Spleen (tissue), 11 donors: ENCODE measurements around the gene RASL11B. TPM values are rescaled to one million over a fixed set of nuclear protein-coding genes. Genes with fewer than 3 reads are reported as not detected.

Experiments used
- DNase-seq: peaks from one replicate; pipeline ENCODE4 v3.0.0-alpha.2; 2020
- H3K27ac ChIP-seq, 8 donors: fragments of 200-600 bp; sonication (generic) in 7 of 8; 1 replicate in 4 of 8; 2 replicates in 4 of 8; pipeline versions ENCODE4 v1.5.0 to v1.8.0; 2016 to 2021; ENCODE audit warnings: inconsistent platforms in 4 of 8, mild to moderate bottlenecking in 4 of 8, moderate library complexity in 1 of 8
- H3K27me3 ChIP-seq, 7 donors: fragments of 200-600 bp; sonication (generic) in 6 of 7; replicated peaks in 1 of 7; 1 replicate in 4 of 7; 2 replicates in 3 of 7; pipeline versions ENCODE4 v1.5.0 to v1.8.0; 2016 to 2021; ENCODE audit warnings: inconsistent platforms in 3 of 7, mild to moderate bottlenecking in 1 of 7
- H3K36me3 ChIP-seq, 6 donors: fragments of 200-600 bp; sonication (generic) in 5 of 6; 1 replicate in 4 of 6; 2 replicates in 2 of 6; pipeline versions ENCODE4 v1.5.0 to v1.8.0; 2016 to 2021; ENCODE audit warnings: inconsistent platforms in 2 of 6
- H3K4me1 ChIP-seq, 6 donors: fragments of 200-600 bp; sonication (generic) in 5 of 6; 1 replicate in 3 of 6; 2 replicates in 3 of 6; pipeline versions ENCODE4 v1.5.0 to v1.8.0; 2016 to 2021; ENCODE audit warnings: inconsistent platforms in 3 of 6
- H3K4me3 ChIP-seq, 8 donors: fragments of 200-600 bp; sonication (generic) in 7 of 8; 1 replicate in 4 of 8; 2 replicates in 4 of 8; pipeline versions ENCODE4 v1.5.0 to v1.8.0; 2016 to 2021; ENCODE audit warnings: inconsistent platforms in 4 of 8, mild to moderate bottlenecking in 4 of 8, moderate library complexity in 2 of 8
- H3K9me3 ChIP-seq, 8 donors: fragments of 200-600 bp; sonication (generic) in 7 of 8; 1 replicate in 4 of 8; 2 replicates in 4 of 8; pipeline versions ENCODE4 v1.5.0 to v1.8.0; 2016 to 2021; ENCODE audit warnings: inconsistent platforms in 4 of 8
- CTCF ChIP-seq, 11 experiments: fragments of 200-600 bp in 7 of 11; fragments of 450-650 bp in 4 of 11; sonication (generic) in 4 of 11; IDR thresholded peaks in 8 of 11; conservative IDR thresholded peaks in 3 of 11; 1 replicate in 7 of 11; 2 replicates in 4 of 11; pipeline versions ENCODE4 v1.4.0 to v1.8.0; 2016 to 2021; ENCODE audit warnings: antibody characterized with exemption in 11 of 11, inconsistent platforms in 4 of 11, mild to moderate bottlenecking in 1 of 11
- POLR2A ChIP-seq, 3 donors: fragments of 450-650 bp; IDR thresholded peaks; one replicate each; pipeline ENCODE4 v1.5.1; 2017; ENCODE audit warnings: antibody characterized with exemption in 3 of 3, mild to moderate bottlenecking in 1 of 3
- POLR2AphosphoS5 ChIP-seq, 3 donors: sonication (generic); formaldehyde crosslinking; IDR thresholded peaks; one replicate each; pipeline ENCODE4 v1.5.1; 2017; ENCODE audit warnings: antibody characterized with exemption in 3 of 3
- WGBS, 5 donors: extraction: QIAGEN DNeasy Blood & Tissue Kit in 3 of 5; methylation state at CpG; one replicate each; pipeline versions ENCODE4 v1.1.5 to v1.1.7; 2013 to 2018; 5-methylcytosine and 5-hydroxymethylcytosine counted together
- intact Hi-C: fragments of 100-400 bp; cut with DNase I; formaldehyde crosslinking; loops from one replicate; pipeline ENCODE4 v1.15.0; 2023; ENCODE audit warnings: low total_unique reads
- polyA plus RNA-seq, 3 donors: library from polyadenylated mRNA; stranded (reverse); fragments of 200-250 nt; gene quantifications; one replicate each; pipeline ENCODE4 v1.2.1, GENCODE V29; 2013
- total RNA-seq, 7 donors: library from RNA; depleted of rRNA in 3 of 7; stranded (reverse); fragments of >200 nt in 3 of 7; fragmentation: NEBNext Ultra II Directional in 4 of 7; extraction: Animal tissue kit (Norgen Biotek cat#: 25700) in 4 of 7; gene quantifications; one replicate each; pipeline versions ENCODE4 v1.1.0 to v1.2.1, GENCODE V29; 2016 to 2021
- donor health status: healthy with polysubstance abuse.
- donor health status: DM: no; HTN: no; CAD: no; lungs with moderate emphysema.
- donor health status: DM: no; HTN: no; CAD: no.
- donor health status: Bipolar disorder and iron deficiency.
- donor health status: healthy.
- donor health status: DM: no; HTN: no; CAD: no.
- donor health status: DM: yes; HTN: yes; CAD: no.

The RASL11B gene
- total and polyA plus RNA-seq, 10 donors: 4.4 to 55.6 (median 18.9) TPM

- Histone ChIP-seq H3K27ac (peak overlapping the region in 5 of 8 donors; percentile 10 to 85 (median 61)), H3K9me3 (no peaks in the 10 kb centered on the region), H3K4me3 (peak overlapping the region in 4 of 8 donors; percentile 59 to 86 (median 60)), H3K36me3 (peaks cover 0 to 29% (median 0%) of the 10 kb centered on the region in 6 donors), H3K4me1 (peaks cover 5 to 17% (median 7%) of the 10 kb centered on the region in 6 donors), H3K27me3 (peaks cover 0 to 18% (median 9%) of the 10 kb centered on the region in 7 donors)
- WGBS, 5 donors: 89 to 97% (median 96%) methylated on average over 4 of the region's 4 CpGs
- intact Hi-C loops: no loop called here
- TF ChIP-seq CTCF (IDR thresholded peaks at IDR 0.05 in 8 of 11, conservative IDR thresholded peaks at IDR 0.05 in 3 of 11) (no peak), POLR2A (IDR thresholded peaks at IDR 0.05) (no peak), POLR2AphosphoS5 (IDR thresholded peaks at IDR 0.05) (no peak)
- DNase-seq: no peak
Measured at GRCh38 chr4:52867163-52867562, 5.0 kb downstream of the RASL11B start.

- intact Hi-C loops: no loop called here
- H3K9me3 ChIP-seq: no peaks in the 10 kb centered on the region
- DNase-seq: no peak
- H3K27me3 ChIP-seq: peaks cover 0 to 9% (median 0%) of the 10 kb centered on the region in 7 donors
- 69 to 84% (median 78%) methylated on average over 8 of the region's 8 CpGs for WGBS, 5 donors
- H3K36me3 ChIP-seq: peaks cover 0 to 39% (median 0%) of the 10 kb centered on the region in 6 donors
- TF ChIP-seq POLR2AphosphoS5 (IDR thresholded peaks at IDR 0.05): peak; percentile 53 to 64 (median 58)
- peak in 1 of 11 experiments; percentile 14 for TF ChIP-seq CTCF (IDR thresholded peaks at IDR 0.05 in 8 of 11, conservative IDR thresholded peaks at IDR 0.05 in 3 of 11)
- no peak for TF ChIP-seq POLR2A (IDR thresholded peaks at IDR 0.05)
- H3K27ac ChIP-seq: peak overlapping the region in 6 of 8 donors; percentile 4 to 85 (median 53)
- peaks cover 0 to 10% (median 0%) of the 10 kb centered on the region in 6 donors for H3K4me1 ChIP-seq
- H3K4me3 ChIP-seq: peak overlapping the region in 2 of 8 donors; percentile 59 to 86
Measured at GRCh38 chr4:52868133-52868532, 6.0 kb downstream of the RASL11B start.

- WGBS, 5 donors: 79 to 85% (median 83%) methylated on average over 10 to 12 of the region's 12 CpGs
- DNase-seq: no peak
- Histone ChIP-seq H3K36me3 (peaks cover 0 to 42% (median 0%) of the 10 kb centered on the region in 6 donors), H3K4me3 (no peak overlapping the region), H3K27ac (peak overlapping the region in 6 of 8 donors; percentile 4 to 85 (median 53)), H3K27me3 (no peaks in the 10 kb centered on the region), H3K9me3 (no peaks in the 10 kb centered on the region), H3K4me1 (peaks cover 0 to 10% (median 0%) of the 10 kb centered on the region in 6 donors)
- intact Hi-C loops: no loop called here
- peak; percentile 47 to 72 (median 61) for TF ChIP-seq POLR2AphosphoS5 (IDR thresholded peaks at IDR 0.05)
- no peak for TF ChIP-seq POLR2A (IDR thresholded peaks at IDR 0.05)
Measured at GRCh38 chr4:52869196-52869595, 7.1 kb downstream of the RASL11B start.

- intact Hi-C loops: no loop called here
- H3K4me3 ChIP-seq: no peak overlapping the region
- 85 to 100% (median 92%) methylated on average over 1 of the region's 1 CpG for WGBS, 5 donors
- peaks cover 0 to 10% (median 0%) of the 10 kb centered on the region in 6 donors for H3K4me1 ChIP-seq
- peaks cover 0 to 42% (median 0%) of the 10 kb centered on the region in 6 donors for H3K36me3 ChIP-seq
- H3K27me3 ChIP-seq: no peaks in the 10 kb centered on the region
- H3K27ac ChIP-seq: peak overlapping the region in 4 of 8 donors; percentile 8 to 85 (median 68)
- DNase-seq: no peak
- no peaks in the 10 kb centered on the region for H3K9me3 ChIP-seq
- TF ChIP-seq POLR2AphosphoS5 (IDR thresholded peaks at IDR 0.05) (no peak), POLR2A (IDR thresholded peaks at IDR 0.05) (no peak), CTCF (IDR thresholded peaks at IDR 0.05 in 8 of 11, conservative IDR thresholded peaks at IDR 0.05 in 3 of 11) (no peak)
Measured at GRCh38 chr4:52869656-52870055, 7.5 kb downstream of the RASL11B start.
